Heart left ventricle (tissue), 16 donors: ENCODE data around the gene PCDHGA1. TPM values are rescaled to one million over a fixed set of nuclear protein-coding genes. Genes with fewer than 3 reads are reported as not detected.
"Not testable (repeated sequence)": the region's sequence is repeated elsewhere in the genome, so short reads cannot be mapped to it uniquely, and the experiment has no call there.

Experiments used
- ATAC-seq, 4 donors: fragments of 200-7000 bp; cut with Tn5 transposase; one replicate each; pipeline ENCODE4 v1.9.1; 2020 to 2022; ENCODE audit warnings: moderate library complexity in 4 of 4, mild to moderate bottlenecking in 3 of 4, moderate number of reproducible peaks in 1 of 4
- DNase-seq, 5 donors: peaks; one replicate each; pipeline ENCODE4 v3.0.0-alpha.2; 2020
- H3K27ac ChIP-seq, 12 donors: fragments of 200-600 bp; sonication (generic) in 4 of 12; one replicate each; pipeline versions ENCODE4 v1.5.0 to v1.8.0; 2016 to 2022; ENCODE audit warnings: mild to moderate bottlenecking in 2 of 12
- H3K27me3 ChIP-seq, 9 donors: fragments of 200-600 bp; sonication (generic) in 2 of 9; one replicate each; pipeline versions ENCODE4 v1.5.1 to v1.8.0; 2016 to 2022; ENCODE audit warnings: mild to moderate bottlenecking in 3 of 9
- H3K36me3 ChIP-seq, 9 donors: fragments of 200-600 bp; sonication (generic) in 2 of 9; one replicate each; pipeline versions ENCODE4 v1.5.0 to v1.8.0; 2018 to 2022; ENCODE audit warnings: mild to moderate bottlenecking in 2 of 9
- H3K4me1 ChIP-seq, 12 donors: fragments of 200-600 bp; sonication (generic) in 4 of 12; one replicate each; pipeline versions ENCODE4 v1.5.0 to v1.8.0; 2016 to 2022; ENCODE audit warnings: mild to moderate bottlenecking in 3 of 12
- H3K4me3 ChIP-seq, 12 donors: fragments of 200-600 bp; sonication (generic) in 4 of 12; one replicate each; pipeline versions ENCODE4 v1.5.0 to v1.8.0; 2017 to 2022; ENCODE audit warnings: mild to moderate bottlenecking in 9 of 12, moderate library complexity in 4 of 12
- H3K9me3 ChIP-seq, 12 donors: fragments of 200-600 bp; sonication (generic) in 4 of 12; one replicate each; pipeline versions ENCODE4 v1.5.0 to v1.8.0; 2016 to 2022; ENCODE audit warnings: mild to moderate bottlenecking in 1 of 12
- POLR2A ChIP-seq, 2 donors: fragments of 450-650 bp; IDR thresholded peaks; one replicate each; pipeline ENCODE4 v1.6.1; 2017; ENCODE audit warnings: antibody characterized with exemption in 2 of 2, mild to moderate bottlenecking in 2 of 2, moderate library complexity in 2 of 2
- WGBS, 4 donors: extraction: QIAGEN DNeasy Blood & Tissue Kit in 2 of 4; methylation state at CpG; one replicate each; pipeline versions ENCODE4 v1.1.5 to v1.1.7; 2013 to 2018; 5-methylcytosine and 5-hydroxymethylcytosine counted together
- intact Hi-C, 10 donors: fragments of 100-400 bp; cut with DNase I; formaldehyde crosslinking; loops; one replicate each; pipeline versions ENCODE4 v1.11.1 to v1.14.2; 2022
- polyA plus RNA-seq, 2 donors: library from polyadenylated mRNA; stranded (reverse); fragments of 200-250 nt; gene quantifications; one replicate each; pipeline ENCODE4 v1.2.3, GENCODE V29; 2013
- total RNA-seq, 9 donors: library from RNA; depleted of rRNA in 2 of 9; stranded (reverse); fragments of >200 nt in 2 of 9; fragmentation: NEBNext Ultra II Directional in 3 of 9; extraction: Animal tissue kit (Norgen Biotek cat#: 25700) in 3 of 9; gene quantifications; one replicate each; pipeline versions ENCODE4 v1.1.0 to v1.2.4, GENCODE V29; 2016 to 2023
- TF ChIP-seq, protein P1 (sequence below), 12 donors: fragments of 200-600 bp; sonication (generic) in 4 of 12; IDR thresholded peaks; one replicate each; pipeline versions ENCODE4 v1.5.0 to v1.8.0; 2018 to 2022; ENCODE audit warnings: antibody characterized with exemption in 12 of 12, mild to moderate bottlenecking in 5 of 12
- donor health status: ischemic (EF 13 %, LVEDD 7.1; RV severe dilation, severe dysfunction).
- donor health status: healthy with polysubstance abuse.
- donor health status: DM: no; HTN: yes; CAD: no.
- donor health status: DM: no; HTN: no; CAD: no.
- donor health status: ischemic (EF 25% LVEDD 6.9; RV normal size, moderate dysfunction).
- donor health status: ischemic (EF 25% LVEDD 5.7; RV mildly dilated, moderate dysfunction).
- donor health status: healthy.
- donor health status: DM: yes; HTN: yes; CAD: no.
- donor health status: ischemic (EF 35%, LVEDD 5.7; RV mildly dilated, moderate dysfunction).
- donor health status: nonischemic (EF 11% LVEDD 7.7; RV severe dilation, severe dysfunction).
- donor health status: DM: yes; HTN: yes; CAD: no.
- donor health status: PGD.
- donor health status: ischemic (EF 29% LVEDD 5.4; RV normal size, mild dysfunction).
- donor health status: nonischemic (EF 23%, LVEDD 6.1; RV moderate dilation, normal function).

PCDHGA1 gene
- total and polyA plus RNA-seq, 11 donors = 1.3 to 4.9 (median 3.1) TPM

- TF ChIP-seq POLR2A (IDR thresholded peaks at IDR 0.05) = no peak
- TF ChIP-seq, protein P1, sequence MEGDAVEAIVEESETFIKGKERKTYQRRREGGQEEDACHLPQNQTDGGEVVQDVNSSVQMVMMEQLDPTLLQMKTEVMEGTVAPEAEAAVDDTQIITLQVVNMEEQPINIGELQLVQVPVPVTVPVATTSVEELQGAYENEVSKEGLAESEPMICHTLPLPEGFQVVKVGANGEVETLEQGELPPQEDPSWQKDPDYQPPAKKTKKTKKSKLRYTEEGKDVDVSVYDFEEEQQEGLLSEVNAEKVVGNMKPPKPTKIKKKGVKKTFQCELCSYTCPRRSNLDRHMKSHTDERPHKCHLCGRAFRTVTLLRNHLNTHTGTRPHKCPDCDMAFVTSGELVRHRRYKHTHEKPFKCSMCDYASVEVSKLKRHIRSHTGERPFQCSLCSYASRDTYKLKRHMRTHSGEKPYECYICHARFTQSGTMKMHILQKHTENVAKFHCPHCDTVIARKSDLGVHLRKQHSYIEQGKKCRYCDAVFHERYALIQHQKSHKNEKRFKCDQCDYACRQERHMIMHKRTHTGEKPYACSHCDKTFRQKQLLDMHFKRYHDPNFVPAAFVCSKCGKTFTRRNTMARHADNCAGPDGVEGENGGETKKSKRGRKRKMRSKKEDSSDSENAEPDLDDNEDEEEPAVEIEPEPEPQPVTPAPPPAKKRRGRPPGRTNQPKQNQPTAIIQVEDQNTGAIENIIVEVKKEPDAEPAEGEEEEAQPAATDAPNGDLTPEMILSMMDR (IDR thresholded peaks at IDR 0.05) = peak in 8 of 12 donors; percentile 9 to 32 (median 18)
- Histone ChIP-seq H3K4me1 (peaks cover 0 to 13% (median 0%) of the 10 kb centered on the region in 12 donors), H3K4me3 (peak within 1 kb of the TSS in 9 of 12 donors; percentile 11 to 35 (median 23)), H3K27me3 (peaks cover 0 to 46% (median 0%) of the 10 kb centered on the region in 9 donors), H3K36me3 (peaks cover 0 to 4% (median 0%) of the 10 kb centered on the region in 9 donors), H3K27ac (no peak within 1 kb of the TSS), H3K9me3 (peaks cover 0 to 97% (median 62%) of the 10 kb centered on the region in 12 donors)
- 33 to 49% (median 40%) methylated on average over 26 to 27 of the region's 27 CpGs for WGBS, 4 donors
- DNase-seq (no peak), ATAC-seq (no peak)
- intact Hi-C loops = loop anchor here in 2 of 10 donors (10.0 kb wide), 2 partner anchors 58 to 158 kb away; partner anchors contain the start of genes PCDHB15 (in 1 of the 2) and PCDHGA3 (in 1 of the 2)
These were observed 72.4 kb downstream of the PCDHGA1 start, which contains the start of gene PCDHGA9 for GRCh38 chr5:141402553-141403243. PCDHGA9 (plus strand) TSS chr5:141402778; CDS start chr5:141402953, 175 bp downstream.

DNA sequence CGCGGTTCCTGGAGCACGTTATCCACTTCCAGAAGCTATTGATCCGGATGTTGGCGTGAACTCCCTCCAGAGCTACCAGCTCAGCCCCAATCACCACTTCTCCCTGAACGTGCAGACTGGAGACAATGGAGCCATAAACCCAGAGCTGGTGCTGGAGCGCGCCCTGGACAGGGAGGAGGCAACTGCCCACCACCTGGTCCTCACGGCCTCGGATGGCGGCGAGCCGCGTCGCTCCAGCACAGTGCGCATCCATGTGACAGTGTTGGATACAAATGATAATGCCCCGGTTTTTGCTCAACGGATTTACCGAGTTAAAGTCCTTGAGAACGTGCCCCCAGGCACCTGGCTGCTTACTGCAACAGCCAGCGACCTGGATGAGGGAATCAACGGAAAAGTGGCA lies 73.1 kb downstream of the PCDHGA1 start:
- Histone ChIP-seq H3K36me3 (peaks cover 0 to 4% (median 0%) of the 10 kb centered on the region in 9 donors), H3K27me3 (peaks cover 0 to 52% (median 0%) of the 10 kb centered on the region in 9 donors), H3K4me1 (peaks cover 0 to 13% (median 0%) of the 10 kb centered on the region in 12 donors), H3K27ac (no peak overlapping the region), H3K4me3 (peak overlapping the region in 3 of 12 donors; percentile 22 to 35 (median 24)), H3K9me3 (peaks cover 0 to 100% (median 65%) of the 10 kb centered on the region in 12 donors)
- WGBS, 4 donors = 40 to 59% (median 48%) methylated on average over 22 of the region's 22 CpGs
- no peak for DNase-seq
- TF ChIP-seq, protein P1 (IDR thresholded peaks at IDR 0.05) = no peak
- no peak for TF ChIP-seq POLR2A (IDR thresholded peaks at IDR 0.05)
- intact Hi-C loops = loop anchor here in 2 of 10 donors (10.0 kb wide), 2 partner anchors 59 to 159 kb away; partner anchors contain the start of genes PCDHB15 (in 1 of the 2) and PCDHGA3 (in 1 of the 2)
- no peak for ATAC-seq

GRCh38 chr5:141407790-141408505 lies 77.6 kb downstream of the PCDHGA1 start, which contains the start of gene PCDHGB6:
PCDHGB6 (plus strand) TSS chr5:141408021; CDS start chr5:141408203, 182 bp downstream.
- TF ChIP-seq, protein P1 (IDR thresholded peaks at IDR 0.05) = peak; percentile 37 to 69 (median 57)
- H3K27me3 ChIP-seq = peaks cover 0 to 73% (median 0%) of the 10 kb centered on the region in 9 donors
- peak within 1 kb of the TSS in 7 of 12 donors; percentile 31 to 62 (median 54) for H3K27ac ChIP-seq
- H3K9me3 ChIP-seq = peaks cover 0 to 100% (median 64%) of the 10 kb centered on the region in 12 donors
- ATAC-seq (peak; percentile 57 to 90 (median 84)), DNase-seq (peak in 4 of 5 donors; percentile 53 to 74 (median 67))
- intact Hi-C loops = loop anchor here in 3 of 10 donors (5.0 to 10.0 kb wide), 3 partner anchors 63 to 163 kb away; partner anchors contain the start of genes PCDHB15 (in 1 of the 3) and PCDHGA3 (in 1 of the 3)
- not testable (repeated sequence) for H3K4me1 ChIP-seq
- H3K4me3 ChIP-seq = peak within 1 kb of the TSS in 11 of 12 donors; percentile 6 to 50 (median 40)
- peaks cover 0 to 19% (median 0%) of the 10 kb centered on the region in 9 donors for H3K36me3 ChIP-seq
- 15 to 24% (median 19%) methylated on average over 37 to 51 of the region's 51 CpGs for WGBS, 4 donors
